Measurements from ENCODE around the gene SPRR2B. TPM values are rescaled to one million over a fixed set of nuclear protein-coding genes. Genes with fewer than 3 reads are reported as not detected.
"Not testable (repeated sequence)": the region's sequence is repeated elsewhere in the genome, so short reads cannot be mapped to it uniquely, and the experiment has no call there.

The SPRR2B gene
- total and polyA plus RNA-seq, 2 of the 13 experiments (the other 11 are each of a cell fraction or from before 2014, with no cell fraction given): not detected

- WGBS (ENCODE audit: low lambda C conversion rate): 6% methylated on average over 2 of the region's 2 CpGs
- DNase-seq (ENCODE audit: low spot score); H3K9me3 ChIP-seq (ENCODE audit: low read length); H4K20me1 ChIP-seq (ENCODE audit: insufficient read depth, low read length); CTCF ChIA-PET (ENCODE audit: low intra/inter-chr PET ratio, low total read pairs); H3K79me2 ChIP-seq (ENCODE audit: insufficient read depth, low read length); H3K4me2 ChIP-seq (ENCODE audit: low read depth, low read length); H3K27me3 ChIP-seq (ENCODE audit: control insufficient read depth in 1 of 2, insufficient read depth in 2 of 2, low read length in 2 of 2); H3K27ac ChIP-seq (ENCODE audit: extremely low read length, insufficient read depth, low read length); FAIRE-seq; ATAC-seq; H3K36me3 ChIP-seq (replicated peaks in 1 of 2; ENCODE audit: control insufficient read depth in 1 of 2, insufficient read depth in 2 of 2, low read length in 2 of 2); H2AFZ ChIP-seq (ENCODE audit: low read length); BruUV-seq (replicated peaks); H3K9ac ChIP-seq (ENCODE audit: insufficient read depth, low read depth, low read length); in situ Hi-C loops (cut with HindIII; ENCODE audit: extremely low pct_ligation_motif_present, low pct_unique_long_range_greater_than_20kb); intact Hi-C loops (cut with micrococcal nuclease; ENCODE audit: unreplicated experiment); H3K4me1 ChIP-seq (ENCODE audit: insufficient read depth, low read length); H3K4me3 ChIP-seq (replicated peaks in 1 of 3; ENCODE audit: insufficient read depth in 1 of 3, low read depth in 2 of 3, low read length in 3 of 3); POLR2A ChIA-PET: not testable (repeated sequence)
Observed at GRCh38 chr1:153021829-153022228, 49.6 kb downstream of the SPRR2B start.

Small RNA genes within 50 kb of the gene (small RNA-seq; reads per million reads assigned to genes)
- gene AL356867.1 (ENCODE audit: insufficient read depth in 2 of 3, insufficient read length in 3 of 3, low read depth in 2 of 3, low replicate concordance in 1 of 3): 0 reads per million in 3 experiments

Other genes with a start within 250 kb of the SPRR2B start
- not detected in 2 replicates for gene LCE1A, start 244.1 kb downstream of the SPRR2B start, total RNA-seq (2016; rRNA removed; fragmentation: Illumina TruSeq; extraction: Trizol)
- gene LCE1A, start 244.1 kb downstream of the SPRR2B start, polyA plus RNA-seq (2011; rRNA removed): not detected in 2 replicates
- not detected in 2 replicates for gene LCE6A, start 228.8 kb downstream of the SPRR2B start, total RNA-seq (2016; rRNA removed; fragmentation: Illumina TruSeq; extraction: Trizol)
- not detected in 2 replicates for gene LCE6A, start 228.8 kb downstream of the SPRR2B start, polyA plus RNA-seq (2011; rRNA removed)
- gene LCE7A, start 211.6 kb downstream of the SPRR2B start, total RNA-seq (2016; rRNA removed; fragmentation: Illumina TruSeq; extraction: Trizol): not detected in 2 replicates
- gene LCE7A, start 211.6 kb downstream of the SPRR2B start, polyA plus RNA-seq (2011; rRNA removed): not detected in 2 replicates
- gene SMCP, start 193.3 kb downstream of the SPRR2B start, total RNA-seq (2016; rRNA removed; fragmentation: Illumina TruSeq; extraction: Trizol): not detected in 2 replicates
- gene SMCP, start 193.3 kb downstream of the SPRR2B start, polyA plus RNA-seq (2011; rRNA removed): not detected in 2 replicates
- not detected in 2 replicates for gene IVL, start 163.1 kb downstream of the SPRR2B start, total RNA-seq (2016; rRNA removed; fragmentation: Illumina TruSeq; extraction: Trizol)
- gene IVL, start 163.1 kb downstream of the SPRR2B start, polyA plus RNA-seq (2011; rRNA removed): not detected in 2 replicates
- not detected in 2 replicates for gene SPRR5, start 124.4 kb downstream of the SPRR2B start, total RNA-seq (2016; rRNA removed; fragmentation: Illumina TruSeq; extraction: Trizol)
- not detected in 2 replicates for gene SPRR5, start 124.4 kb downstream of the SPRR2B start, polyA plus RNA-seq (2011; rRNA removed)
- gene SPRR4, start 101.0 kb downstream of the SPRR2B start, total RNA-seq (2016; rRNA removed; fragmentation: Illumina TruSeq; extraction: Trizol): not detected in 2 replicates
- not detected in 2 replicates for gene SPRR4, start 101.0 kb downstream of the SPRR2B start, polyA plus RNA-seq (2011; rRNA removed)
- gene SPRR1A, start 87.5 kb downstream of the SPRR2B start, total RNA-seq (2016; rRNA removed; fragmentation: Illumina TruSeq; extraction: Trizol): not detected in 2 replicates
- not detected in 2 replicates for gene SPRR1A, start 87.5 kb downstream of the SPRR2B start, polyA plus RNA-seq (2011; rRNA removed)
- gene SPRR3, start 69.9 kb downstream of the SPRR2B start, total RNA-seq (2016; rRNA removed; fragmentation: Illumina TruSeq; extraction: Trizol): not detected in 2 replicates
- not detected in 2 replicates for gene SPRR3, start 69.9 kb downstream of the SPRR2B start, polyA plus RNA-seq (2011; rRNA removed)
- gene SPRR1B, start 40.4 kb downstream of the SPRR2B start, total RNA-seq (2016; rRNA removed; fragmentation: Illumina TruSeq; extraction: Trizol): not detected in 2 replicates
- not detected in 2 replicates for gene SPRR1B, start 40.4 kb downstream of the SPRR2B start, polyA plus RNA-seq (2011; rRNA removed)
- gene SPRR2D, start 30.5 kb downstream of the SPRR2B start, total RNA-seq (2016; rRNA removed; fragmentation: Illumina TruSeq; extraction: Trizol): not detected in 2 replicates
- not detected in 2 replicates for gene SPRR2D, start 30.5 kb downstream of the SPRR2B start, polyA plus RNA-seq (2011; rRNA removed)
- not detected in 2 replicates for gene SPRR2A, start 14.1 kb downstream of the SPRR2B start, total RNA-seq (2016; rRNA removed; fragmentation: Illumina TruSeq; extraction: Trizol)
- not detected in 2 replicates for gene SPRR2A, start 14.1 kb downstream of the SPRR2B start, polyA plus RNA-seq (2011; rRNA removed)
- gene SPRR2E, start 22.9 kb upstream of the SPRR2B start, total RNA-seq (2016; rRNA removed; fragmentation: Illumina TruSeq; extraction: Trizol): not detected in 2 replicates
- not detected in 2 replicates for gene SPRR2E, start 22.9 kb upstream of the SPRR2B start, polyA plus RNA-seq (2011; rRNA removed)
- gene SPRR2F, start 41.9 kb upstream of the SPRR2B start, total RNA-seq (2016; rRNA removed; fragmentation: Illumina TruSeq; extraction: Trizol): not detected in 2 replicates
- gene SPRR2F, start 41.9 kb upstream of the SPRR2B start, polyA plus RNA-seq (2011; rRNA removed): not detected in 2 replicates
- gene SPRR2G, start 79.3 kb upstream of the SPRR2B start, total RNA-seq (2016; rRNA removed; fragmentation: Illumina TruSeq; extraction: Trizol): not detected in 2 replicates
- not detected in 2 replicates for gene SPRR2G, start 79.3 kb upstream of the SPRR2B start, polyA plus RNA-seq (2011; rRNA removed)
- not detected in 2 replicates for gene LELP1, start 131.8 kb upstream of the SPRR2B start, total RNA-seq (2016; rRNA removed; fragmentation: Illumina TruSeq; extraction: Trizol)
- not detected in 2 replicates for gene LELP1, start 131.8 kb upstream of the SPRR2B start, polyA plus RNA-seq (2011; rRNA removed)
- not detected in 2 replicates for gene PRR9, start 146.0 kb upstream of the SPRR2B start, total RNA-seq (2016; rRNA removed; fragmentation: Illumina TruSeq; extraction: Trizol)
- gene PRR9, start 146.0 kb upstream of the SPRR2B start, polyA plus RNA-seq (2011; rRNA removed): not detected in 2 replicates
- gene LORICRIN, start 188.1 kb upstream of the SPRR2B start, total RNA-seq (2016; rRNA removed; fragmentation: Illumina TruSeq; extraction: Trizol): not detected in 2 replicates
- gene LORICRIN, start 188.1 kb upstream of the SPRR2B start, polyA plus RNA-seq (2011; rRNA removed): not detected in 2 replicates
- not detected in 2 replicates for gene PGLYRP3, start 241.3 kb upstream of the SPRR2B start, total RNA-seq (2016; rRNA removed; fragmentation: Illumina TruSeq; extraction: Trizol)
- gene PGLYRP3, start 241.3 kb upstream of the SPRR2B start, polyA plus RNA-seq (2011; rRNA removed): not detected in 2 replicates

Data from HepG2 (cell line).